Measurements from ENCODE around the gene MBNL2. TPM values are rescaled to one million over a fixed set of nuclear protein-coding genes. Genes with fewer than 3 reads are reported as not detected.

Gene MBNL2
- total RNA-seq, 1 experiment from 2014 or later, result 62.8 TPM

DNA sequence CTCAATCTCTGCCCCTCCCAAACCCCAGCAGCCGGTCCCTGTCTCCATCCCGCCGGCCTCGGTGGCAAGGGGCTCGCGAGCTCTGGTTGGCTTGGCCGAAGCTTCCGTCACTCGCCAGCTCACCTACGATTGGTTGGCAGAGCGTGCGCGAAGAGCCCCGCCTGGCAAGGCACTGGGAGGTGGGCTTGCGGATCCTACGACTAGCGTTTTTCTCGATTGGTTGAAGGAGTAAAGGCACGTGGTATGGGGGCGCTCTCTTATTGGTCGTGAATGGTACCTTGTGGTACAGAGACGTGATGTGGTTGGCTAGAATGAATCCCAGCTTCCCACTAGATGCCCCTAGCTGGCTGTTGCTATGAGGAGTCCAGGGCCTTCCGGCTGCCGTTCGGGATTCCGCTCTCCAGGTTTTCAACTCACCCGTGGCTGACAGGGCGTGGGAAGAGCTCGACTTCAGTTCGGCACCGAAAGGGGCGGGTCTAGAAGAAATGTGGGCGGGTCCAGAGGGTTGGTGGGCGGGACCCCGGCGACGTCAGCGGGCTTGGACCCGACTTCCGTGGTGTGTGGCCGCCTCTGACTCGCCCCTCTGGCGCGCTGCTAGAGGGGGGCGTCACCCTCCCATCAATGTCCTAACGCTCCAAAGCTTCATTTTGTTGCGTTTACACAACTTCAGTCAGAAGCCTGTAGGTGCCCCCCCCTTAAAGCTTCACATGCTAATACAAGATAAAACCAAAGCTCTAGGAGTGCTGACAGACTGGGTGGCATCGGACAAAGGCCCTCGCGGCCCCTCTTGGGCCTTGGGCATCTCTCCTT lies 211.0 kb downstream of the MBNL2 start:
- no peaks in the 10 kb centered on the region for H3K9me3 ChIP-seq (replicated peaks)
- H3K4me1 ChIP-seq (replicated peaks), result peaks cover 17% of the 10 kb centered on the region
- peak overlapping the region; percentile 100 for H3K27ac ChIP-seq
- H3K27me3 ChIP-seq (replicated peaks), result no peaks in the 10 kb centered on the region
- peaks cover 18% of the 10 kb centered on the region for H3K36me3 ChIP-seq
- DNase-seq (ENCODE audit: low read depth in 1 of 2, low spot score in 2 of 2), result peak; percentile 99 to 100
- peak overlapping the region; percentile 77 for H3K4me3 ChIP-seq

DNA sequence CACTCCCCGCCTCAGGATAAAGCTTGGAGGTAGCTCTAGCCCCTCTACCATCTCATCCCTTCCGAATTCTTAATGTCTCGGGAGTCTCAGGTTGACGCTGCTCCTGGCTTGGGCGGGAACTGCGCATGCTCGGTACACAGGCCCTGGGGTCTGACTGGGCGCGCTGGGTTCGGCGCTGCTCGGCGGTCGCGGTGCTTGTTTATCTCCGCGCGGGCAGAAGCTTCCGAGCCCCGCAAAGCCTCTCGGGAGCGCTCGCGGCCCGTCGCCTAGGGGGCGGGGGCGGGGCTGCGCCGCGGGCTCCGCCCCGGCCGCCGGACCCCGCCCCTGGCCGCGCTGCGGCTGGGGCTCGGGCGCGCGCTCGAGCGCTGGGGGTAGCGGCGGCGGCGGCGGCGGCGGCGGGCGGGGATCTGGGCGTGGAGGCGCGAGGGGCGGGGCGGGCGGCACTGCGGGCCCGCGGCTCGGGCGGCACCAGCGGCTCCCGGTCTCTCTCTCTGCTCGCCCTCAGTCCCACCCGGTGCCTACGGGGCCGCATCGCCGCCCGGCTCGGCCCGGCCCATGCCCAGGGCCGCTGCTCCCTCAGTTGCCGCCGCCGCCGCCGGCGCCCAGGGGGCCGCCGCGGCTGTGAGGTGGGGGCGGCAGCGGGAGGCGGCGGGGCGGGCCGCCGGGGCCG lies 211.7 kb downstream of the MBNL2 start, which contains the start of gene RAP2A:
RAP2A (plus strand) TSS at position 443 of the 670 bp plus-strand sequence. CDS start 302 bp downstream, outside the sequence.
- H3K9me3 ChIP-seq (replicated peaks), result no peaks in the 10 kb centered on the region
- H3K27ac ChIP-seq, result peak within 1 kb of the TSS; percentile 100
- peaks cover 25% of the 10 kb centered on the region for H3K36me3 ChIP-seq
- H3K4me1 ChIP-seq (replicated peaks), result peaks cover 17% of the 10 kb centered on the region
- H3K27me3 ChIP-seq (replicated peaks), result no peaks in the 10 kb centered on the region
- peak within 1 kb of the TSS; percentile 77 for H3K4me3 ChIP-seq
- DNase-seq (ENCODE audit: low read depth in 1 of 2, low spot score in 2 of 2), result peak in 1 of 2 experiments; percentile 96

DNA sequence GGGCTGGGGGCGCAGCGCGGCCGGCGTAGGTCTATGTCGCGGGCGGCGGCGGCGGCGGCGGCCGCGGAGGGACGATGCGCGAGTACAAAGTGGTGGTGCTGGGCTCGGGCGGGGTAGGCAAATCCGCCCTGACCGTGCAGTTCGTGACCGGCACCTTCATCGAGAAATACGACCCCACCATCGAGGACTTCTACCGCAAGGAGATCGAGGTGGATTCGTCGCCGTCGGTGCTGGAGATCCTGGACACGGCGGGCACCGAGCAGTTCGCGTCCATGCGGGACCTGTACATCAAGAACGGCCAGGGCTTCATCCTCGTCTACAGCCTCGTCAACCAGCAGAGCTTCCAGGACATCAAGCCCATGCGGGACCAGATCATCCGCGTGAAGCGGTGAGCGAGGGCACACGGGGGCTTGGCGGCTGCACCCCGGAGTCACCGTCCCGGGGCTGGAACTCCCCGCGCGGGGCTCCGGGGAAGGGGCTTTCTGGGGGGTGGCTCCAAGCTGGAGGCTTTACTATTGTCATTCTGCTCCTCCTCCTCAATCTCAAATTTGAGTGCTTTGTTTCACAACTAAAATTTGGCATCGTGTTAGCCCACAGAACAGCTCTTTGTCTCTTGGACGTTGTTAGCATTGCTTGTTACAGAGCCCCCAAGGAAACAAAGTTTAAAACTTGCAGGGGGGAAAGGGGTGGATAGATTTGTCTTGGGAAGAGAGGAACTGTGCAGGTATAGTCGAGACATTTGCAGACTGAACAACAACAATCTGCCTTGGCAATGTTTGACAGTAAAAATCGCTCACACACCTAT lies 212.5 kb downstream of the MBNL2 start:
- no peaks in the 10 kb centered on the region for H3K9me3 ChIP-seq (replicated peaks)
- H3K4me3 ChIP-seq, result peak overlapping the region; percentile 77
- H3K27ac ChIP-seq, result peak overlapping the region; percentile 5; the same call in 1 of the 2 replicates
- DNase-seq (ENCODE audit: low read depth in 1 of 2, low spot score in 2 of 2), result peak; percentile 54 to 57
- peaks cover 17% of the 10 kb centered on the region for H3K4me1 ChIP-seq (replicated peaks)
- peaks cover 29% of the 10 kb centered on the region for H3K36me3 ChIP-seq
- no peaks in the 10 kb centered on the region for H3K27me3 ChIP-seq (replicated peaks)

DNA sequence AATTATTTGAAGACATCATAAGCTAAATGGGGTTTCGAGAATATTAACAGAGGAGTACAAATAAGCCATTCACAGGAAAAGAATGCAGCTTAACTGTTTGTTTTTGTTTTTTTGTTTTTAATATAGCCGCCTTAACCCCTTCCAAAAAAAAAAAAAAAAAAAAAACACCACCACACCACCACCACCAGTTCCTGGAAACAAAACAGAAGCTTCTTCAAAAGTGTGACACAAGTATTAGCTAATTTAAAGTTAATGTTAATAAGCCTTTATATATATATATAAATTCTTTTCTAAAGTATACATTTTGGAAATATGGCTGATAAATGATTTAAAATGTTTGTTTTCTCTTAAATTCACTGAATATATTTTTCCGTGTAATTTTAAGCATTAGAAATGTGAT lies 213.2 kb downstream of the MBNL2 start:
- no peaks in the 10 kb centered on the region for H3K9me3 ChIP-seq (replicated peaks)
- no peak for DNase-seq (ENCODE audit: low read depth in 1 of 2, low spot score in 2 of 2)
- H3K4me1 ChIP-seq (replicated peaks), result peaks cover 17% of the 10 kb centered on the region
- H3K27me3 ChIP-seq (replicated peaks), result no peaks in the 10 kb centered on the region
- peaks cover 29% of the 10 kb centered on the region for H3K36me3 ChIP-seq
- H3K4me3 ChIP-seq, result peak overlapping the region; percentile 77
- no peak overlapping the region for H3K27ac ChIP-seq

DNA sequence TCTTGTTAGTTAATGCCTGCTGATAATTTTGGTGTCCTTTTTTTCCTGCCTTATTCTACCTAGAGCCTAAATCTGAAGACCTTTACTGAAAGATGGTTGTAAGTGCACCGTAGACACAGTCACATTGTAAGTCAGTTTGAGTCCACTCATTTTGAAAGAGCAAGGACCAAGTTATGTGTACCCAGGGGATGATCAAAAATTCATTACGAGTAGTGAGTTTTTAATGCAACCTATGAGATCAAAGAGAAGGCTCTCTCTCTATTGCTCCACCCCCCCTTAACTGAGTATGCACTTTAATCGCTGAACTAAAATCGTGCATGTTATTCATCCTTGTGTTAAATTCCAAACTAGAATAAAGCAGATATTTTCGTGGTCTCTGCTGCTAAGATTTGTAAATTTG lies 213.7 kb downstream of the MBNL2 start:
- DNase-seq (ENCODE audit: low read depth in 1 of 2, low spot score in 2 of 2), result peak in 1 of 2 experiments; percentile 10
- no peak overlapping the region for H3K27ac ChIP-seq

DNA sequence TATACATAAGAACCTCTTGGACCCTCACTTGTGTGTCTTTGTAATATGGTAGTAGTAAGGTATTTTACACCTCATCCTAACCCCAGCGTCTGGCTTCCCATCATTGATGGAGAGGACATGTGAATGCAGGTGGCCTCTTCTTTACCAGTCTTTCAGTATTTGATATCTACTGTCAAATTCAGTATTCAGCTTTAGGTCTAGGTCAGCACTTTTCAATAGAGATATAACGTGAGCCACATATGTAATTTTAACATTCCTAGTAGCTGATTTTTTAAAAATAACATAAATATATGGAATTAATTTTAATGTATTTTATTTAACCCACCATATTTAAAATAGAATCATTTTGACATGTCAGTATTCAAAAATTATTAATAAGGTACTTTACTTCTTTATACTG lies 214.7 kb downstream of the MBNL2 start:
- Histone ChIP-seq H3K4me3 (no peak overlapping the region), H3K27me3 (replicated peaks) (no peaks in the 10 kb centered on the region)
- DNase-seq (ENCODE audit: low read depth in 1 of 2, low spot score in 2 of 2), result no peak

More for the DNA sequence above, 213.7 kb downstream of the MBNL2 start:
- no peaks in the 10 kb centered on the region for H3K27me3 ChIP-seq (replicated peaks)
- peaks cover 29% of the 10 kb centered on the region for H3K36me3 ChIP-seq
- peaks cover 17% of the 10 kb centered on the region for H3K4me1 ChIP-seq (replicated peaks)
- H3K4me3 ChIP-seq, result peak overlapping the region; percentile 20
- no peaks in the 10 kb centered on the region for H3K9me3 ChIP-seq (replicated peaks)

DNA sequence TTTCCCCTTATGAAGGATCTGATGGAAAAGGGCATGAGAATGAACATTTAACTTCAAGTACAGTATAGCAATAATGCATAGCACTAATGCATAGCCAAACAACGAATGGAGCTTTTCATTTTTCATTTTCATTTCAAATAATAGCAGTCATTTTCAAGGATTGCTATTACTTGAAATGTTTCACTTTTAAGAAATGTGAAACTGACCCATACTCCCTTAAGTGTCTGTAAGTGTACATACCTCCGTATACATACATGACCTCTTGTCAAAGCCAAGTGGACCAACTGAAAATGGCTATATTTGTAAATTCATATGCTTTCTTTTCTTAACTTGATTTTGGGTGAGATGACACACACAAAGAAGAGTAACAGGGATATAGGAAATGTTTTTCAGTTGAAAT lies 215.6 kb downstream of the MBNL2 start:
- Histone ChIP-seq H3K27me3 (replicated peaks) (no peaks in the 10 kb centered on the region), H3K27ac (no peak overlapping the region), H3K4me1 (replicated peaks) (peaks cover 12% of the 10 kb centered on the region), H3K36me3 (peaks cover 29% of the 10 kb centered on the region), H3K9me3 (replicated peaks) (no peaks in the 10 kb centered on the region), H3K4me3 (no peak overlapping the region)
- no peak for DNase-seq (ENCODE audit: low read depth in 1 of 2, low spot score in 2 of 2)

More for the DNA sequence above, 214.7 kb downstream of the MBNL2 start:
- Histone ChIP-seq H3K9me3 (replicated peaks) (no peaks in the 10 kb centered on the region), H3K36me3 (peaks cover 29% of the 10 kb centered on the region), H3K27ac (no peak overlapping the region), H3K4me1 (replicated peaks) (peaks cover 17% of the 10 kb centered on the region)

DNA sequence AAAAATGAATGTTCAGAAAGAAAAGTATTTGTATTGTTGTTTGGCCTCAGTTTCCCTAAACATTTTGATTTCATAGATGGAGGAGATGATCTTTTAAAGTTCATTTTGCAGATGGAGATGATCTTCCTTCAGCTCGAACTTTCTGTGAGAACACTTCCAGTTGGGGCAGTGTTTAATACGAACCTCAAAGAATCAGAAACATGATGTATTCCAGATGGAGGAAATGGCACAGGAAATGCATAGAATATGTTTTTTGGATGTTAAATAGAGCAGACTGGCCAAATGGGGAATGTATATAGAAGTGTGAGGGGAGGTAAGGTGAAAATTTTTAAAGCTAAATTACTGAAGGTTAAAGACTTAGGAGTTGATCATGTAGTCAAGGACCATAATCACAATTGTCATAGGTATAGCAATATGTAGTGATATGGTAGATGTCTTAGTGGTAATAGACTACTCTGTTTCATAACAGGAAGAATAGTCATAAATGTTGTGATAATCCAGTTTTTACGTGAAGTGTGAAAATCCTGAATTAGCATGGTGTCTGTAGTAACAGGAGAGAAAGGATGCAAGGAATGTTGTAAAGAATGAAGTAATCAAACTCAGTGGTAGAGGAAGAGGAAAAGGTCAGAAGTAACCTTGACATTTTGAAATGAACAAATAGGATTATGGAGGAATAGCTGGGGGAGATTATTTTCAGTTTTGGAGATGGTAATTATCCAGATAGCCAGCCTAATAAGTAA lies 216.9 kb downstream of the MBNL2 start:
- peaks cover 26% of the 10 kb centered on the region for H3K36me3 ChIP-seq
- no peak overlapping the region for H3K27ac ChIP-seq
- DNase-seq (ENCODE audit: low read depth in 1 of 2, low spot score in 2 of 2), result no peak
- H3K4me3 ChIP-seq, result no peak overlapping the region
- H3K9me3 ChIP-seq (replicated peaks), result no peaks in the 10 kb centered on the region
- peaks cover 10% of the 10 kb centered on the region for H3K4me1 ChIP-seq (replicated peaks)
- H3K27me3 ChIP-seq (replicated peaks), result no peaks in the 10 kb centered on the region

DNA sequence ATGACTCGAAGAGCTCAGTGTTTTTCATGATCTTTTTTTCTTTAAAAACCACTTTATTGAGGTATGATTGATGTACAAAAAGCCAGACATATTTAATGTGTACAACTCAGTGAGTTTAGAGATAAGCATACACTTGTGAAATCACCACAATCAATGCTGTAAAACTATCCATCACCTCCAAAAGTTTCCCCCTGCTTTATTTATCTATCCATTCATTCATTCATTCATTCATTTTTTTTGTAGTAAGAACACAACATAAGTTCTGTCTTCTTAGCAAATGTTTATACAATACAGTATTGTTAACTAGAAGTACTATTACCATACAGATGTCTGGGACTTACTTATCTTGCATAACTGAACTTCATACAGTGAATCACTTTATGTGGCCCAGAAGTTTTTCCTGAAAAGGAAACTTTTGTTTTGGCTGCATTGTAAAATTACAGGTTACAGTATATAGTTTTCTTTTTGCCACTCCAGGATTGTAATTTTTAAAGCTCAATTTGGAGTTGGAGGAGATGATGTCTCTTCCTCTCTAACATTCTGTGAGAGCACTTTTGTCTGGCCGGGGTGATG lies 218.6 kb downstream of the MBNL2 start:
- Histone ChIP-seq H3K36me3 (peaks cover 29% of the 10 kb centered on the region), H3K27ac (no peak overlapping the region), H3K4me1 (replicated peaks) (peaks cover 8% of the 10 kb centered on the region), H3K4me3 (no peak overlapping the region), H3K9me3 (replicated peaks) (no peaks in the 10 kb centered on the region), H3K27me3 (replicated peaks) (no peaks in the 10 kb centered on the region)
- DNase-seq (ENCODE audit: low read depth in 1 of 2, low spot score in 2 of 2), result no peak

DNA sequence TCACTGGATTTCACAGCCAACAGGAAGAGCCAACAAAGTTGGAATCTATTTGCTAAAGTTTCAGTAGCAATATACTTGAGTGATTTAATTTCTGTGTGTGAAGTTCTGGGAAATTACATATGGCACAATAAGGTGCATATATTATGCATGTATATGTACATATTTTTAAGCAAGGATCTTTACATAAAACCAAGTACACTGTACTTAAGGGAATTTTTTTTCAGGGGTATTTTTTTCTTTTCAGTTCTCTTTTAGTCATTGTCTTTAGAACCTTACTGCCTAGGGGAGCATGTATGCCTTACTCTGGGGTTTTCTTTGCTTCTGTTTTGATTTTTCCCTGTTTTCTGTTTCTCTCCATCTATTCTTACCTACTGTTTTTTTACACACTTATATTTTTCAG lies 219.2 kb downstream of the MBNL2 start:
- Histone ChIP-seq H3K36me3 (peaks cover 24% of the 10 kb centered on the region), H3K4me3 (no peak overlapping the region), H3K27me3 (replicated peaks) (no peaks in the 10 kb centered on the region), H3K27ac (no peak overlapping the region), H3K4me1 (replicated peaks) (peaks cover 1% of the 10 kb centered on the region; the same call in 1 of the 2 replicates), H3K9me3 (replicated peaks) (no peaks in the 10 kb centered on the region)
- no peak for DNase-seq (ENCODE audit: low read depth in 1 of 2, low spot score in 2 of 2)
